Nephron (organoid): Measurements from ENCODE around the gene RPRML.

Experiments used
- H3K27ac Mint-ChIP-seq, 3 experiments: 2 replicates each; pipeline ENCODE4 v1.8.0; 2020; ENCODE audit warnings: mixed read lengths in 3 of 3, mild to moderate bottlenecking in 2 of 3, moderate library complexity in 1 of 3
- H3K27me3 Mint-ChIP-seq: 2 replicates; pipeline ENCODE4 v1.8.0; 2021; ENCODE audit warnings: low read depth, mild to moderate bottlenecking, moderate library complexity, mixed read lengths
- H3K36me3 Mint-ChIP-seq: 2 replicates; pipeline ENCODE4 v1.8.0; 2020; ENCODE audit warnings: low read depth, mixed read lengths
- H3K4me1 Mint-ChIP-seq: 2 replicates; pipeline ENCODE4 v1.8.0; 2020; ENCODE audit warnings: mixed read lengths
- H3K4me3 Mint-ChIP-seq, 3 experiments: 2 replicates each; pipeline ENCODE4 v1.8.0; 2020; ENCODE audit warnings: mild to moderate bottlenecking in 3 of 3, mixed read lengths in 3 of 3, moderate library complexity in 2 of 3
- H3K9me3 Mint-ChIP-seq: 2 replicates; pipeline ENCODE4 v1.8.0; 2020; ENCODE audit warnings: mixed read lengths
- CTCF ChIP-seq, 3 experiments: fragments of 200-600 bp; sonication (generic); IDR thresholded peaks; one replicate each; pipeline ENCODE4 v1.5.0; 2021; ENCODE audit warnings: antibody characterized with exemption in 3 of 3; ENCODE audit not compliant: unreplicated experiment in 3 of 3

Gene RPRML

GRCh38 chr17:46940692-46941404 is 38.2 kb downstream of the RPRML start:
- TF ChIP-seq CTCF (IDR thresholded peaks at IDR 0.05; ENCODE audit: unreplicated experiment in 3 of 3) = peak; percentile 75 to 83 (median 82)
- H3K4me1 Mint-ChIP-seq = peaks cover 11% of the 10 kb centered on the region
- H3K4me3 Mint-ChIP-seq = no peak overlapping the region
- no peaks in the 10 kb centered on the region for H3K9me3 Mint-ChIP-seq
- H3K36me3 Mint-ChIP-seq = peaks cover 42% of the 10 kb centered on the region
- H3K27me3 Mint-ChIP-seq = peaks cover 5% of the 10 kb centered on the region
- peak overlapping the region in 1 of 3 experiments; percentile 50 for H3K27ac Mint-ChIP-seq

- TF ChIP-seq CTCF (IDR thresholded peaks at IDR 0.05; ENCODE audit: unreplicated experiment in 3 of 3) = no peak
- peaks cover 85% of the 10 kb centered on the region for H3K36me3 Mint-ChIP-seq
- H3K27ac Mint-ChIP-seq = no peak overlapping the region
- H3K4me1 Mint-ChIP-seq = no peaks in the 10 kb centered on the region
- H3K4me3 Mint-ChIP-seq = no peak overlapping the region
- no peaks in the 10 kb centered on the region for H3K27me3 Mint-ChIP-seq
- no peaks in the 10 kb centered on the region for H3K9me3 Mint-ChIP-seq
These were observed 43.3 kb downstream of the RPRML start for GRCh38 chr17:46935658-46936266.

- Mint-ChIP-seq H3K9me3 (no peaks in the 10 kb centered on the region), H3K27me3 (no peaks in the 10 kb centered on the region), H3K36me3 (peaks cover 50% of the 10 kb centered on the region), H3K27ac (peak overlapping the region in 1 of 3 experiments; percentile 45), H3K4me1 (peaks cover 7% of the 10 kb centered on the region), H3K4me3 (no peak overlapping the region)
- no peak for TF ChIP-seq CTCF (IDR thresholded peaks at IDR 0.05; ENCODE audit: unreplicated experiment in 3 of 3)
These were observed 47.5 kb downstream of the RPRML start for GRCh38 chr17:46931596-46931995.

GRCh38 chr17:46930051-46930450 is 49.0 kb downstream of the RPRML start:
- Mint-ChIP-seq H3K4me1 (peaks cover 18% of the 10 kb centered on the region), H3K27ac (peak overlapping the region in 2 of 3 experiments; percentile 68), H3K36me3 (peaks cover 38% of the 10 kb centered on the region), H3K4me3 (no peak overlapping the region), H3K9me3 (no peaks in the 10 kb centered on the region), H3K27me3 (no peaks in the 10 kb centered on the region)
- no peak for TF ChIP-seq CTCF (IDR thresholded peaks at IDR 0.05; ENCODE audit: unreplicated experiment in 3 of 3)

- TF ChIP-seq CTCF (IDR thresholded peaks at IDR 0.05; ENCODE audit: unreplicated experiment in 3 of 3) = no peak
- H3K9me3 Mint-ChIP-seq = no peaks in the 10 kb centered on the region
- H3K36me3 Mint-ChIP-seq = peaks cover 35% of the 10 kb centered on the region
- H3K27me3 Mint-ChIP-seq = no peaks in the 10 kb centered on the region
- H3K27ac Mint-ChIP-seq = peak overlapping the region in 2 of 3 experiments; percentile 2 to 68
- peaks cover 22% of the 10 kb centered on the region for H3K4me1 Mint-ChIP-seq
- no peak overlapping the region for H3K4me3 Mint-ChIP-seq
These were observed 49.6 kb downstream of the RPRML start for GRCh38 chr17:46929413-46929812.
